NCI-H187 treated with DMSO at 0.1 percent for 48 hours (cell line): Measurements from ENCODE around the gene G6PD.
"Not testable (repeated sequence)": the region's sequence is repeated elsewhere in the genome, so short reads cannot be mapped to it uniquely, and the experiment has no call there.

Experiments used
- DNase-seq: peaks from one replicate; lab custom pipeline; 2025; lab: John Stamatoyannopoulos, UW

Gene G6PD

GRCh38 chrX:154542723-154543424 is 3.8 kb downstream of the G6PD start:
- DNase-seq: no peak

DNA sequence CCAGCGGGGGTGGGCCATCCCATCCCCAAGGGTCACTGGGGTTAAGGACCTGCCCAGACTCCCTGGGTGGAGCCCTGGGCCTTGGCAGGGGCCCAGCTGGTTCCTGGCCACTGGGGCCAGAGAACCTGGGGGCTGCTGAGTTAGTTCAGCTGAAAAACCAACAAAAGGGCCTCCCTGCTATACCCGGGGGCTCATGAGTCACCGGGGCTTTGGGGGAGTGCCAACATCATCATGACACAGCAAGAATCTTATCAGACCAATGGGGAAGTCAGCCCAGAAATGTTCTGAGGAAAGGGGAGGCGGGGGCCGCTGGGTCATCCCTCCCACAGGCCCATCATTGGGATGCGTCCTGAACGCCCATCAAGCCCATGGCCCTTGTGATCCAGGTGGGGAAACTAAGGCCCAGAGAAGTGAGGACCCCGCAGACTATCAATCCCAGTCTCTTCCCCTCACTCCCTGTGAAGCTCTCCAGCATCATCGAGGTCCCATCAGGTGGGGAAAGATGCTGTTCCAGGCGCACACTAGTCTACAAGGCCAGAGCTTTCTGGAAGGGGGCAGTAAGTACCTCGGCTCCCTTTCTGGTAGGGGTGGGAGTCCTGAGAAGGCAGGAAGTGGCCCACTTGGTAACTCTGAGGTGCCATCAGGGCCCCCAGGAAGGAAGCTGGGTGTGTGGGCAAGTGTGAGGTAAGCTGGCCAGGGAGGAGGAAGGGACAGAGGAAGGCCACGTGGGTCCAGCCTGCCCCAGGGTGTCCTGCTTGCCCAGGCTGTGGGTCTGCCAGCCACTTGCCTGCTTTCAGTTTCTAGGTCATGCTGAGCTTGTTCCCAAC is 4.5 kb downstream of the G6PD start:
- no peak for DNase-seq

DNA sequence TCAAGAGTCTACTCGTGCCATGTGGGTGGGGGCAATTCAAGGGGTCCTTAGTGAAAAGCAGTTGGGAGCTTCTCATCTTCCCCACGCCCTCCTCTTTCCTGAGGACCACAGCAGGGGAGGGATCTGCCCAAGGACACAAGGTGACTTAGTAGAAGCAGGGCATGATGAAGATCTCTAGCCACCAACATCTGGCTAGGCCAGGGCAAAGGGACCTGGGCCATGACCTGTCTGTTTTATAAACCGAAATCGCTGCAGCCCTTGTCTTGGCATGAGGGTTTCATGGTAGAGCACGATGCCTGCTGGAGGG is 5.1 kb downstream of the G6PD start:
- DNase-seq: no peak

DNA sequence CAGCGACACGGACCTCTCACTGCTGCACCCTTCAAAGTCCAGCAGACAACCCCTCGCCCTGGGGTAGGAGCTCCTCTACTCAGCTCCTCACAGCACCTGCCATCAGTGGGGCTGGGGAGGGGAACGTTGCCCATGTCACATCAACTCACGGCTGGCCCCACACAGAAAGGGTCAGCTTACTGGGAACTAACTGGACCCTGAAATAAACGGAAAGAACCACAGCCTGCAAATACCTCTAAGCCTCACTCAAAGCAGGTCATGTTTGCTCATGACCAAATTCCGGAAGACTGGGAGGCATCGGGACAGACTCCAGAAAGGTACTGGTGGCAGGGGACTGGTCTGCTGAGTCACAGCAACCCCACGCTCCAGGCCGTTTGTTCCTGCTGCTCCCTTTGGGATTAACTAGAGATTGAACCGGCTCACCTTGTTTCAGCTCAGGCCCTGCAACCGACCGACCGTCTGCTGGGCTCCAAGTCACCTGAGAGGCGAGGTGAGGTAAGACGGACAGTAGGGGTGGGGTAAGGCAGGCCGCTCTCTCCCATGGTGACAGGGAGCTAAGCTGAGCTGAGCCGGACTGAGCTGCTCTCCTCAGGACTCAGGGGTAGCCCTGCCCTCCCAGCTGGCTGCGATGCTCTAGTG is 5.6 kb downstream of the G6PD start:
- DNase-seq: no peak

DNA sequence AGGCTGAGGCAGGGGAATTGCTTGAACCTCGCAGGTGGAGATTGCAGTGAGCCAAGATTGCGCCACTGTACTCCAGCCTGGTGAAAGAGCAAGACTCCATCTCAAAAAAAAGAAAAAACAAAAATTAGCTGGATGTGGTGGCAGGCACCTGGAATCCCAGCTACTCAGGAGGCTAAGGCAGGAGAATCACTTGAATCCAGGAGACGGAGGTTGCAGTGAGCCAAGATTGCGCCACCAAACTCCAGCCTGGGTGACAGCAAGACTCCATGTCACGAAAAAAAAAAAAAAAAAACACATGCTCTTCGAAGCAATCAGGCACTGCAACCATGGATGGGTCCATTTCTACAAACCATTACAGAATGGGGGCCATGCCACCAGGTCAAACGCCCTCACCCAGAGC is 6.3 kb downstream of the G6PD start:
- DNase-seq: not testable (repeated sequence)

- DNase-seq: no peak
Observed at GRCh38 chrX:154539077-154539476, 7.6 kb downstream of the G6PD start.

DNA sequence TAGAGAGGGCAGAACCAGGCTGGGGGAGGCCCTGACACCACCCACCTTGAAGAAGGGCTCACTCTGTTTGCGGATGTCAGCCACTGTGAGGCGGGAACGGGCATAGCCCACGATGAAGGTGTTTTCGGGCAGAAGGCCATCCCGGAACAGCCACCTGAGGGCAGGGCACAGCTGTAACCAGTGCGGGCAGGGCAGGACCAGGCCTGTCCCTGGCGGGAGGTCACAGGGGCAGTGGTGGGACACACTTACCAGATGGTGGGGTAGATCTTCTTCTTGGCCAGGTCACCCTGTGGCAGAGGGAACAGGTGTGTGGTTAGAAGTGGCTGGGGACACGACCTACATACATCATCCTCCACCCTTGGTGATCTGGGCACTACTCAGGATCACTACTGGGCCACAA is 10.8 kb downstream of the G6PD start:
- DNase-seq: no peak

DNA sequence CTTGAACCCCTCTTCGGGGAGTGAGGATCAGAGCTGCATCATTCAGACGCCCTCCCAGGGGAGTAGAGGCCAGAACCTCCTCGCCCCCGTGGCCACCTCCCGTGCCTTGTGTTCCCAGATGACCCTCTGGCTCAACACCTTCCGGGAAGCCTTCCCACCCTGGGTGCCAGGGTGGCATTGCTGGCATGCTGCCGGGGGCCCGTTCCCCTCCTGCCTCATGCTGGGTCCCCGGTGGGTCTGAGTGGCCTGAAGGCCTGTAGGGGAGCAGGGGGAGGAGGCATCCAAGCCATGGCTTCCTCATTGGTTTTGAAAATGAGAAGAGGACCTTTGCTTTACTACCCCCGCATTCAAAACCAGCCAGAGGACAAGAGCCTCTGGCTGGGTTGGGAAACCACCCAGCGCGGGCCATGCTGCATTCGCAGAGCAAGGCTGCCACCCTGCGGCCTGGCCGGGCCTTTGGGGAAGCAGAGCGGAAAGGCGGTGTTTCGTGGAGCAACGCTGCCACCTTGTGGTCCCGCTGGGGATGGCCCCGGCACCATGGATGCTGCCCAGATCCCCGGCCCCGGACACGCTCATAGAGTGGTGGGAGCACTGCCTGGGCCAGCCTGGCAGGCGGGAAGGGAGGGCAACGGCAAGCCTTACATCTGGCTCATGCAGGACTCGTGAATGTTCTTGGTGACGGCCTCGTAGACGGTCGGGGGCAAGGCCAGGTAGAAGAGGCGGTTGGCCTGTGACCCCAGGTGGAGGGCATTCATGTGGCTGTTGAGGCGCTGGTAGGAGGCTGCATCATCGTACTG is 11.9 kb downstream of the G6PD start:
- peak; percentile 34 for DNase-seq

DNA sequence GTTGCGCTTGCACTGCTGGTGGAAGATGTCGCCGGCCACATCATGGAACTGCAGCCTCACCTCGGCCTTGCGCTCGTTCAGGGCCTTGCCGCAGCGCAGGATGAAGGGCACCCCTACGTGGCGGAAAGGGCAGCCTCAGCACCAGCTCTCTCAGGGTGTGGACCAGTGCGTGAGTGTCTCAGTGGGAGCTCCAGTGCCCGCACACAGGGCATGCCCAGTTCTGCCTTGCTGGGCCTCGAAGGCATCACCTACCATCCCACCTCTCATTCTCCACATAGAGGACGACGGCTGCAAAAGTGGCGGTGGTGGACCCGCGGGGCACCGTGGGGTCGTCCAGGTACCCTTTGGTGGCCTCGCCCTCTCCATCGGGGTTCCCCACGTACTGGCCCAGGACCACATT is 14.0 kb downstream of the G6PD start:
- no peak for DNase-seq

GRCh38 chrX:154531626-154532025 is 15.0 kb downstream of the G6PD start:
- no peak for DNase-seq

DNA sequence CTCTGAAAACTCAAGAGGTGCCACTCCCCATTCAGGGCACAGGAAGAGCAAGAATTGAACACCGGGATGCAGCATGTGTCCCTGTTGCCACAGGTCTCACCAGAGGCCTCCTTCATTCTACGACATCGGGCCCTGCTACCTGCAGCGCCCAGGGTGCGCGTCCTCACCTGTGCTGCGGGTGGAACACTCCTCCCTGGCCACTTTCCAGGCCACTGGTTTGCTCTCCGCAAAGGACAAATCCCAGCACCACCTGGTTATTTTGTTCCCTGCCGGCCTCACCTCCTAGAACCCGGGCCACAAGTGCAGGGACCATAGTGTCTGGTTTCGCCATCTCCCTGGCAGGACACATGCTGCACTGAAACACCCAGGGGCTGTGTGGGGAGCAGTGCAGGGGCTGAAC is 16.4 kb downstream of the G6PD start:
- DNase-seq: no peak

DNA sequence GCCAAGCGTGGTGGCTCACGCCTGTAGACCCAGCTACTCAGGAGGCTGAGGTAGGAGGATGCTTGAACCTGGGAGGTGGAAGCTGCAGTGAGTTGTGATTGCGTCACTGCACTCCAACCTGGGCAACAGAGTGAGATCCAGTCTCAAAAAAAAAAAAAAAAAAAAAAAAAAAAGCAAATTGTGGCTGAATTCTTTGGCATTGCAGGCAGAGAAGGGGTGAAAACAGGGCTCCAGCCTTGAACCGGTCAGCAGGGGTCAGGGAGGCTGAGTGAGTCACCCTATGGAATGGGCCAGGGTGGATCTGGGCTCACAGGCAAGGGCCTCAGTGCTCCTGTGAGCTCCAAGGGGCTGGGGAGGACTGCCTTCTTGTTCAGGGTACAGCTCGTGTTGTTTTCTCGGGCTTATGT is 17.4 kb downstream of the G6PD start:
- DNase-seq: no peak

DNA sequence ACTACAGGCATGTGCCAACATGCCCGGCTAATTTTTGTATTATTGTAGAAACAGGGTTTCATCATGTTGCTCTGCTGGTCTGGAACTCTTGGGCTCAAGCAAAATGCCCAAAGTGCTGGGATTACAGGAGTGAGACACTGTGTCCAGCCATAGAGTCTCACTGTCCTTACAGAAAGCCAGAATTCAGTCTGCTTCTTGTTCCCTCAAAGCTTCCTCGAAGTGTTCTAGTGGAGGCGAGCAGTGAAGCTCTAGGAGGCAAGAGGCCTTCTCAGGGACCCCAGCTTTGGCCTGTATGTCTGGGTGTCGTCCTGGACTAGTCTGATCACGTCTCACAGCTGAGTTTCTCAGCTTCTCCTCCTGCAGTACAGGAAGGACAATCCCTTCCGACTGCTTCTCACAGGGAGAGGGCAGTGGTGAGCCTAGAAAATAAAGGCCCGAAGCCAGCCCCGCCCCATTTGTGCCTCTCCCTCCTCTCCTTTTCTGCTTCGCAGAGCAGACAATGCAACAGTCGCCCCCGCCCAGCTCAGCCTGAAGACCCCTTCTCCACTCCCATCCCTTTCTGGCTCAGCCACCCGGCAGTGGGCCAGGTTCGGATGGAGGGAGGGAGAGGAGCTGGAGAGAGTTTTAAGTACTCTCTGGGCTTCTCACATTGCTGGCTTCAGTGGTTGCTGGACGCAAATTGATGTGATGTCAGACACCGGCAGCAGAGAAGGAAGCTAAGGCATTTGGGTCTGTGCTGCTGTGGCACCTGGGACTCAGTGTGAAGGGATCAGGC is 19.6 kb downstream of the G6PD start:
- peak; percentile 55 for DNase-seq

DNA sequence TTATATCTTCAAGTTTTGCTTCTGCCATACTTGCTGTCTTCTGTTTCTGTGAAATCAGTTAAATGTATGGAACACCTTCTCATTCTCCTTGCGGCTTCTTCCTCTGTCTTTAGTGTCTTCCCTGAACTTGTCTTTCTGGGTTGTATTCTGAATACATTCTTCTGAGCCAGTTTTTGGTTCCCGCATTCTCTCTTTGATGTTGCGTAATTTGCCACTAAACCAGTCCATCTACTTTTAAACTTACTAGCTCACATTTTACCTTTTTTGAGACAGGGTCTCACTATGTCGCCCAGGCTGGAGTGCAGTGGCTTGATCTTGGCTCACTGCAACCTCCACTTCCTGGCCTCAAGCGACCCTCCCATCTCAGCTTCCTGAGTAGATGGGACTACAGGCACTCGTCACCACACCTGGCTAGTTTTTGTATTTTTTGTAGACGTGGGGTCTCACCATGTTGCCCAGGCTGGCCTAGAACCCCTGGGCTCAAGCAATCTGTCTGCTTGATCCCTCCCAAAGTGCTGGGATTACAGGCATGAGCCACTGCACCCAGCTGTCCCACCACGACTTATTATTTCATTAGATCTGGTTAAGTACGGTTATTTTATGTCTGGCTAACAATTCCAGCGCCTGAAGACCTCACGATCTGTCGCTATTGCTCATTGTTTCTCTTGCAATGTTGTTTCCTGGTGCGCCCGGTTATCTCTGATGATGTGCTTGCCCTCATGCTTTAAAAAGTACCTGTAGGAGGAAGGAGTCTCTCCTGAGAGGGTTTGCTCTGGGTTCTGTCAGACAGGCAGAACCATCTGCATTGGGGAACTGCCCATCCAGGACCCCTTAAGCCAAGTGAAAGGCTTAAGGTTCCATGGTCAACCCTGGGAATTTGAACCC is 20.8 kb downstream of the G6PD start:
- no peak for DNase-seq

DNA sequence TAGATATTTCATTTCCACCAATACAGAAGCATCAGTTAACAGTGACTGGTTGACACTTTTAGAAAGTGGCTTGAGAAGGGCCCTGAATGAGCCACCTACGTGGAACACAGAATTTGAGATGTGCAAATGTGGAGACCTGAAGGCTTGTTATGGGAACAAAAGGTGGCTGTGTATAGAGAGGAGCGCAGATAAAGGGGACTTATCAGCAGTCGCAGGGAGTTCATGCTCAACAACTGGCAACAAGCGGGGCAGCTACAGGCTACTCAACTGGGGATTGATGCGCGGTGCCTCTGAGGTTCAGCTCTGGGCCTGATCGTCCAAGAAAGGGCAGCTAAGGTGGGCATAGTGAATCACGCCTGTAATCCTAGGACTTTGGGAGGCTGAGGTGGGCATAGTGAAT is 27.3 kb downstream of the G6PD start:
- no peak for DNase-seq

DNA sequence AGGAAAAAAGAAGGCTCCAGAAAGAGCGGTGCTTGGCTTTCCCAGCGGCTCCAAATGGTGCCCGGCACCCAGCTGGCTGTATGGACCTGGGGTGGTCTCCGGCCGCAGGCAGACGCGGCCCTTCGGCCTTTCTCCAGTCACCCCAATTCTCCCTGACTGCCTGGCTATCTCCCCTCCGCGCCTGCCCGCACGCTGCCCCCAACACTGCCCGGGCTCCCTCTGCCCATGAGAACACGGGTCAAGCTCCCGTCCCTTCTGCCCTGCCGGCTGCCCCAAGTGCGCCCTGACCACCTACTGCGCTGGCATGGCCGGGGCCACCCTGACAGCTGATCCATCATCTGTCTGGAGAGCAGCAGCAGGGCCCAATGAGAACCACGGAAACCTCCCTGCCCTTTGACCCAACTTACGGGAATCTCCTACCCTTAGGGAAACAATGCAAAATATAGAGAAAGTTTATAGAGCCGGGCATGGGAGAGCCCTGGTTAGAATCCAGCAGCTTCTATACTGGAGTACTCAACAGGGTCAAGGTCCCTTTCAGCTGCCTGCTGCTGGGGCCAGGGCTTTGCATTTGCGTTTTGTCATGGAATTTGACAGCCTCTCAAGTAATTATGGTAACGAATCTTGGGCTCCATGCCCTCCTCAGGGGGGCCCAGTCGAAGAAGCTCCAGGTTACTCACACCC is 29.4 kb downstream of the G6PD start:
- DNase-seq: no peak

DNA sequence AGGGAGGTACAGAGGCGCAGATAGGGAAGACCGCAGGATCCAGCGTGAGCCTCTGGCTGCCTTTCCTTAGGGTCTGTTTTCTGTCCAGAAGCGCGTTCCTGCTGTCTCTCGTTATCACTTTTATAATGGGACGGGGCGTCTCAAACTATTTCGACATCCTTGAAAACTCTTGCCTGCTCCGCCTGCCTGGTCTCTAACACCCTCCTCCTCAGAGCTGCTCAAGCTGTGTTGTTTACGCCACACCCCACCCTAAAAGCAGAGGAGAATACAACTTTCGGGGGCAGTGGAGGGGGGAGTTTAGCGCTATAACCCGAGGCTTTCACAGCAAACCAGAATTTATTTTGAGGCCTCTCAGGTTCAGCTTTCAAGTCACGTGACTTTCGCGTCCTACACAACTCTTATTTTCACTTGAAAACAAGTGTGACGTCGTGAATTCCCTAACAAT is 30.0 kb downstream of the G6PD start:
- DNase-seq: no peak

- DNase-seq: peak; percentile 72
Observed at GRCh38 chrX:154515966-154516655, 30.5 kb downstream of the G6PD start, which contains the start of gene FAM3A. Gene FAM3A (minus strand): TSS chrX:154516232. CDS start chrX:154515772, 460 bp downstream.
